GM18517 (cell line): ENCODE results near the gene CFAP45.
A peak's percentile ranks its signal among the peaks of the same experiment; 100 is the strongest.

Source experiments
- ATAC-seq: cut with Tn5 transposase; IDR thresholded peaks from one replicate; pipeline ENCODE4 v1.9.1; 2021; ENCODE audit warnings: mild to moderate bottlenecking, moderate library complexity; ENCODE audit not compliant: unreplicated experiment

CFAP45 gene

GRCh38 chr1:159924791-159925718, 25.1 kb upstream of the CFAP45 start, which contains the start of gene TAGLN2:
TSS of gene TAGLN2 (minus strand) at chr1:159925507. CDS start at chr1:159920509, 4,998 bp downstream.
- ATAC-seq: peak; percentile 54

- ATAC-seq: no peak
These were observed 24.2 kb upstream of the CFAP45 start for GRCh38 chr1:159924025-159924790.

GRCh38 chr1:159923203-159924024, 23.4 kb upstream of the CFAP45 start:
- ATAC-seq: peak; percentile 34

- ATAC-seq: no peak
These were observed 22.7 kb upstream of the CFAP45 start for GRCh38 chr1:159922511-159923202.

GRCh38 chr1:159921700-159922504, 21.9 kb upstream of the CFAP45 start:
- no peak for ATAC-seq

- peak; percentile 43 for ATAC-seq
These were observed 21.3 kb upstream of the CFAP45 start for GRCh38 chr1:159921251-159921650.

GRCh38 chr1:159920651-159921050, 20.7 kb upstream of the CFAP45 start:
- ATAC-seq: no peak

- ATAC-seq: no peak
These were observed 20.2 kb upstream of the CFAP45 start for GRCh38 chr1:159920202-159920601.

GRCh38 chr1:159919236-159919865, 19.4 kb upstream of the CFAP45 start:
- ATAC-seq: no peak

GRCh38 chr1:159918352-159919200, 18.6 kb upstream of the CFAP45 start:
- ATAC-seq: no peak

- ATAC-seq: no peak
These were observed 17.8 kb upstream of the CFAP45 start for GRCh38 chr1:159917533-159918351.

GRCh38 chr1:159916242-159917051, 16.5 kb upstream of the CFAP45 start:
- no peak for ATAC-seq

GRCh38 chr1:159915571-159916241, 15.7 kb upstream of the CFAP45 start:
- no peak for ATAC-seq

- no peak for ATAC-seq
These were observed 14.5 kb upstream of the CFAP45 start for GRCh38 chr1:159914252-159915018.
